HG02763 (cell line): ENCODE data around the gene DPH5.
"Not testable (repeated sequence)": the region's sequence is repeated elsewhere in the genome, so short reads cannot be mapped to it uniquely, and the experiment has no call there.

ENCODE experiments used
- ATAC-seq: cut with Tn5 transposase; IDR thresholded peaks from one replicate; pipeline ENCODE4 v1.9.1; 2021; ENCODE audit warnings: mild to moderate bottlenecking, moderate library complexity; ENCODE audit not compliant: unreplicated experiment

DPH5 gene

GRCh38 chr1:101025657-101026429, at the start of gene DPH5:
Gene DPH5, minus strand, starts transcription at chr1:101025784. Its CDS starts 341 bp downstream, at chr1:101025443.
- peak; percentile 89 for ATAC-seq

GRCh38 chr1:101073836-101074235, 48.3 kb upstream of the DPH5 start:
- ATAC-seq, result no peak

- no peak for ATAC-seq
These were observed 45.9 kb upstream of the DPH5 start for GRCh38 chr1:101071470-101071891.

GRCh38 chr1:101069158-101069557, 43.6 kb upstream of the DPH5 start:
- no peak for ATAC-seq

- not testable (repeated sequence) for ATAC-seq
These were observed 41.4 kb upstream of the DPH5 start for GRCh38 chr1:101066937-101067335.

- ATAC-seq, result no peak
These were observed 40.8 kb upstream of the DPH5 start for GRCh38 chr1:101066260-101066936.

- no peak for ATAC-seq
These were observed 40.0 kb upstream of the DPH5 start for GRCh38 chr1:101065575-101065974.

- no peak for ATAC-seq
These were observed 39.1 kb upstream of the DPH5 start for GRCh38 chr1:101064697-101065096.

GRCh38 chr1:101060992-101061391, 35.4 kb upstream of the DPH5 start:
- no peak for ATAC-seq

- ATAC-seq, result no peak
These were observed 34.5 kb upstream of the DPH5 start for GRCh38 chr1:101059945-101060542.

GRCh38 chr1:101055623-101056022, 30.0 kb upstream of the DPH5 start:
- no peak for ATAC-seq

- peak; percentile 91 for ATAC-seq
These were observed 26.4 kb upstream of the DPH5 start for GRCh38 chr1:101051688-101052638.

GRCh38 chr1:101050869-101051268, 25.3 kb upstream of the DPH5 start:
- ATAC-seq, result no peak

GRCh38 chr1:101044749-101045148, 19.2 kb upstream of the DPH5 start:
- ATAC-seq, result no peak

- no peak for ATAC-seq
These were observed 18.7 kb upstream of the DPH5 start for GRCh38 chr1:101044259-101044658.

- no peak for ATAC-seq
These were observed 18.2 kb upstream of the DPH5 start for GRCh38 chr1:101043776-101044175.

- no peak for ATAC-seq
These were observed 15.7 kb upstream of the DPH5 start for GRCh38 chr1:101041300-101041699.

GRCh38 chr1:101040666-101041065, 15.1 kb upstream of the DPH5 start:
- ATAC-seq, result no peak

- ATAC-seq, result no peak
These were observed 13.7 kb upstream of the DPH5 start for GRCh38 chr1:101039245-101039644.

GRCh38 chr1:101037316-101037715, 11.7 kb upstream of the DPH5 start:
- ATAC-seq, result no peak

- ATAC-seq, result no peak
These were observed 7.4 kb upstream of the DPH5 start for GRCh38 chr1:101033017-101033416.
